ENCODE measurements around the gene PIK3R1. TPM values are rescaled to one million over a fixed set of nuclear protein-coding genes. Genes with fewer than 3 reads are reported as not detected.

The PIK3R1 gene
- 43.3 and 46.2 TPM in 2 replicates for total RNA-seq

DNA sequence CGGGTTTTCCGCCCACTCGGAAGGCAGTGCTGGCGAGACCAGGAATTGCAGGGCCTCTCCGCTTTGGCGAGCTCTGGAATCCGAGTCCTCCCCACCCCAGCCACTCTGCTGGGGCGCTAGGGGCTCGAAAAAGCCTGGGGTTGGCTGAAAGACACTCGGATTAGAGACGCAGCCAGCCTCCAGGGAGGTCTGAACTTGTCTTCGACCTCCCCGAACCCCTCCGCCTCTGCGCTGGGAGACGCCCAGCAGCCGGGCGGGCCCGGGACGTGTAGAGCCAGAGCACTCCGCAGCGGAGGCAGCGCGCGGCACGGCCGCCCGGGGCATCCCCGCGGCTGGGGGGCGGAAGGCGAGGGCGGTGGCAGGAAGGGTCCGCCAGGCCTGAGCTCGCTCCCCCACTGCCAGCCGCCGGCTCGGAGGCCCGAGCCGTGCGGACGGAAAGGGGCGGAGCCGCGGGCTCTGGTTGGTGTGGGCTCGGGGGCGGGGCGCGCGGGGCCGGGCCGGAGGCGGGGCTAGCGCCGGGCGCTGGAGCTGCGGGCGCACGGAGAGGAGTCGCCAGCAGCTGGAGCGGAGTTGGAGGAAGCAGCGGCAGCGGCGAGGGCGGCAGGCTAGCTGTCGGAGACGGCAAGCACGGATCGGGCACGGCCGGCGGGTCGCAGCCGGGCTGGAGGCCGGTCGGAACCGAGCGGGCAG lies at the start of gene PIK3R1:
PIK3R1 (plus strand) TSS at position 549 of the 690 bp plus-strand sequence. CDS start 10,920 bp downstream, outside the sequence.
- intact Hi-C loops (cut with micrococcal nuclease): loop anchor here (1.0 to 5.0 kb wide), 8 partner anchors 24 to 1048 kb away; a partner anchor contains a TSS
- peak within 1 kb of the TSS; percentile 93 for H3K27ac Mint-ChIP-seq

DNA sequence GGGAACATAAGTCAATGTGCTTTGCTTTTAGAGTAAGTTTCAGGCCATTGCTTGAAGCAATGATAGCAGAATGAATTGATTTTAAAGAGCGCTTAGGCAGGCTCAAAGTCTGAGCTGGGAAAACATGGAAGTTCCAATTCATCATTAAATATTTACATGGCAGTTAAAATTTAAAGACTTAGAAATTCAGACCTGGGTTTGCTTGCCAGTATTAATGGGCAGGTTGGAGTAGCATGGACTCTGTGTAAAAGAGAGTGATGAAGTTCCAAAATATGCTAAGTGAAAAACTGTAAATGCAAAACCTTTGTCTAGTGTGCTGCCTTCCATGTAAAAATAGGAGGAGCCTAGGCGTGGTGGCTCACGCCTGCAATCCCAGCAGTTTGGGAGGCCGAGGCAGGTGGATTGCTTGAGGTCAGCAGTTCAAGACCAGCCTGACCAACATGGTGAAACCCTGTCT lies 48.3 kb upstream of the PIK3R1 start:
- no peak for DNase-seq (ENCODE audit: low spot score)
- Mint-ChIP-seq H3K27me3 (ENCODE audit: insufficient read depth) (peaks cover 10% of the 10 kb centered on the region), H3K4me3 (no peak overlapping the region), H3K4me1 (ENCODE audit: low read depth) (no peaks in the 10 kb centered on the region), H3K9me3 (no peaks in the 10 kb centered on the region), H3K36me3 (ENCODE audit: low read depth) (no peaks in the 10 kb centered on the region), H3K27ac (no peak overlapping the region)
- intact Hi-C loops (cut with micrococcal nuclease): no loop called here

More for the DNA sequence above, at the start of gene PIK3R1:
- Mint-ChIP-seq H3K4me3 (peak within 1 kb of the TSS; percentile 91), H3K4me1 (ENCODE audit: low read depth) (peaks cover 37% of the 10 kb centered on the region), H3K27me3 (ENCODE audit: insufficient read depth) (no peaks in the 10 kb centered on the region), H3K9me3 (peaks cover 19% of the 10 kb centered on the region), H3K36me3 (ENCODE audit: low read depth) (peaks cover 20% of the 10 kb centered on the region)
- DNase-seq (ENCODE audit: low spot score): peak; percentile 88

DNA sequence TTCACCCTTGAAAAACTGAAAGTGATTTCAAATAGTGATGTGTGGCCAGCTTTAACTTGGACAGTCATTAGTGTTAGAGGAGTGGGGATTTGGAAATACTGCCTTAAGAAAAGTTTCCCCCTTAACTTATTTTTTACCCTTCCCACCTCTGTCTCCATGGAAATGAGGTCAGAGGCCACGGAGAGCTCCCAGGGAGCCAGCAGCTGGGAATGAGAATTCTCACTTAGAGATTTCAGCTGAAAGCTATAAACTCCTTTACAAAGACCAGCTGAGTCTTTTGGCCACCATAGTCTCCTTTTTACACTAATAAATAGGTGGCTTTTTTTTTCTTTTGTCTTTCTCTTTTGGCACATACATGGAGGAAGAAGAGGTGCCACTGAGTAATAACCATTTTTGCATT lies 45.7 kb upstream of the PIK3R1 start:
- Mint-ChIP-seq H3K4me3 (no peak overlapping the region), H3K27ac (no peak overlapping the region), H3K27me3 (ENCODE audit: insufficient read depth) (peaks cover 10% of the 10 kb centered on the region), H3K4me1 (ENCODE audit: low read depth) (no peaks in the 10 kb centered on the region), H3K36me3 (ENCODE audit: low read depth) (no peaks in the 10 kb centered on the region), H3K9me3 (no peaks in the 10 kb centered on the region)
- DNase-seq (ENCODE audit: low spot score): no peak
- intact Hi-C loops (cut with micrococcal nuclease): no loop called here

DNA sequence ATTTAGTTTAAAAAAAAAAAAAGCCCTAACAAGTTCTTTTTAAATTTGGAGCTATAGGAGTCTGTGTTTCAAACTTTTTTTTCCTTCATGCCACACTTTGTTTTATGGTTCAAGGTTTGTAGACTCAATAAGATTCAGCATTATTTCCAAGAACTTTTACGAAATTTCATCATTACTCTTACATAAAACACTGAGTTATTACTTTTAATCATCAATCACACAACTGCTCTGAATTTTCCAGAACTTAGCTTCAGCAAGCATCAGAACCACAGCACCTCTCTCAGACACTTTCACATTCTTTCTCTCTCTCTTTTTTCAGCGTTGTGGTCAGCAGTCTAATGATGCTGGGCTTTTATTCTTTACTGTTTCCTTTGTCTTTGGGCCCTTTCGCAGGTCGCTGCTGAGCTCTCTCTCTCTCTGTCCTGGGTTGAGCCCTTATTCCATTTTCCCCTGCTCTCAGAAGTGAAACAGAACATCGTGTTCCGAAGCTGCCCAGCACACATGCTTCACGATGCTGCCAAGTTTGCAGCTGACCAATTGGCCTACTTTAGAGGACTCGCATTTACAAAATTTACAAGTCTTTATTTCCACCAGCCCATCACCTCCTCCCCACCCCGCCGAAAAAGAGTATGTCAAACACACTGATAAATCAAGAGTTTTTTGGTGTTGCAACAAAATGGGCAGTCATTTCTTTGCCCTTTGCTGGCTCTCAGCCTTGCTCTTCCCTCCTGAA lies 44.6 kb upstream of the PIK3R1 start:
- H3K9me3 Mint-ChIP-seq: no peaks in the 10 kb centered on the region
- no peak for DNase-seq (ENCODE audit: low spot score)
- H3K4me1 Mint-ChIP-seq (ENCODE audit: low read depth): no peaks in the 10 kb centered on the region
- H3K27me3 Mint-ChIP-seq (ENCODE audit: insufficient read depth): peaks cover 10% of the 10 kb centered on the region
- intact Hi-C loops (cut with micrococcal nuclease): no loop called here
- H3K36me3 Mint-ChIP-seq (ENCODE audit: low read depth): no peaks in the 10 kb centered on the region
- no peak overlapping the region for H3K27ac Mint-ChIP-seq
- H3K4me3 Mint-ChIP-seq: no peak overlapping the region

DNA sequence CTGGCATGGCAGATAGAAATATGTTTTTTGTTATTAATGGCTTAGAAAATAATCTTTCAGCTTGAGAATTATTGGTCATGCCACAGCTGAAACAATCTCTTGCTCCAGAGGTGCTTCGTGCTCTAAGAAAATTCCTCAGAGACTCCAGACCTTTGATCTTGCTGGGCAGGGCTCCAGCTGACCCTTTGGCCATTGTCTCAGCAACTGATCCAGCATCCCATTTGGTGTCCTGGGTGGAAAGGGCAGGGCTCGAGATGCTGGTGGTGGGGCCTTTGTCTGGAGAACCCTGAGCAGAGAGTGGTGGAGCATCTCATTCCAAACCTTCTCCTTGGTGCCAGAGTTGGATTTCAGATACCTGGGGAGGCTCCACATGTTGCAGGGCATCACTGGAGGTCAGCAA lies 43.2 kb upstream of the PIK3R1 start:
- Mint-ChIP-seq H3K9me3 (no peaks in the 10 kb centered on the region), H3K4me1 (ENCODE audit: low read depth) (no peaks in the 10 kb centered on the region), H3K27me3 (ENCODE audit: insufficient read depth) (peaks cover 6% of the 10 kb centered on the region), H3K36me3 (ENCODE audit: low read depth) (no peaks in the 10 kb centered on the region), H3K4me3 (no peak overlapping the region), H3K27ac (no peak overlapping the region)
- intact Hi-C loops (cut with micrococcal nuclease): no loop called here
- no peak for DNase-seq (ENCODE audit: low spot score)

DNA sequence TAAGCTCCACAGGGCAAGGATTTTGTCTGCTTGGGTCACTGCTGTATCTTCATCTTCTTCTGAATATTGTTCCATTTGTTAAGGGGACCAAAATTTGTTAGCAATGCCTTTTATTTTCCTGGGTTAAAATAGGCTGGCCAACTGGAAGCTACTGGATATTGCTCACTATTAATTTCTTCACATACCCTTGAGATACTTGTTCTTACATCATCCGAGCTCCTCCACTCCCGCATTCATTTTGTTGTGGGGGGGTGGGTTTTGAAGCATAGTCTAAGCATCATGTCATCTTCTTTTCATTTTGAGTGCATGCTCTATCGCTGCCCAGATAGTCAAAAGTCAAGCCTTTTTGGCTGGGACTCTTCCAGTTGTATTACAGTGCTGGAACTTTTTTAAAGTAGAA lies 42.5 kb upstream of the PIK3R1 start:
- H3K27me3 Mint-ChIP-seq (ENCODE audit: insufficient read depth): peaks cover 6% of the 10 kb centered on the region
- H3K27ac Mint-ChIP-seq: no peak overlapping the region
- H3K9me3 Mint-ChIP-seq: no peaks in the 10 kb centered on the region
- no peak for DNase-seq (ENCODE audit: low spot score)
- no peaks in the 10 kb centered on the region for H3K36me3 Mint-ChIP-seq (ENCODE audit: low read depth)
- H3K4me3 Mint-ChIP-seq: no peak overlapping the region
- H3K4me1 Mint-ChIP-seq (ENCODE audit: low read depth): no peaks in the 10 kb centered on the region
- intact Hi-C loops (cut with micrococcal nuclease): no loop called here

DNA sequence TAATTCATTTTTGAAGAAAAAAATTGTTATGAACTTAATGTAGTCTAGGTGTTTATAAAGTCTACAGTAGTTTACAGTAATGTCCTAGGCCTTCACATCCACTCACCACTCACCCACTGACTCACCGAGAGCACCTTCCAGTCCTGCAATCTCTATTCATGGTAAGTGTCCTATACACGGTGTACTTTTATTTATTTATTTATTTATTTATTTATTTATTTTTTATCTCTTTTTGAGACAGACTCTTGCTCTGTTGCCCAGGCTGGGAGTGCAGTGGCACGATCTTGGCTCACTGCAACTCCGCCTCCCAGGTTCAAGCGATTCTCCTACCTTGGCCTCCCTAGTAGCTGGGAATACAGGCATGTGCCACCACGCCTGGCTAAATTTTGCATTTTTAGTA lies 39.3 kb upstream of the PIK3R1 start:
- Mint-ChIP-seq H3K4me3 (no peak overlapping the region), H3K36me3 (ENCODE audit: low read depth) (no peaks in the 10 kb centered on the region), H3K9me3 (no peaks in the 10 kb centered on the region), H3K4me1 (ENCODE audit: low read depth) (no peaks in the 10 kb centered on the region), H3K27me3 (ENCODE audit: insufficient read depth) (peaks cover 2% of the 10 kb centered on the region), H3K27ac (no peak overlapping the region)
- intact Hi-C loops (cut with micrococcal nuclease): no loop called here
- DNase-seq (ENCODE audit: low spot score): no peak

DNA sequence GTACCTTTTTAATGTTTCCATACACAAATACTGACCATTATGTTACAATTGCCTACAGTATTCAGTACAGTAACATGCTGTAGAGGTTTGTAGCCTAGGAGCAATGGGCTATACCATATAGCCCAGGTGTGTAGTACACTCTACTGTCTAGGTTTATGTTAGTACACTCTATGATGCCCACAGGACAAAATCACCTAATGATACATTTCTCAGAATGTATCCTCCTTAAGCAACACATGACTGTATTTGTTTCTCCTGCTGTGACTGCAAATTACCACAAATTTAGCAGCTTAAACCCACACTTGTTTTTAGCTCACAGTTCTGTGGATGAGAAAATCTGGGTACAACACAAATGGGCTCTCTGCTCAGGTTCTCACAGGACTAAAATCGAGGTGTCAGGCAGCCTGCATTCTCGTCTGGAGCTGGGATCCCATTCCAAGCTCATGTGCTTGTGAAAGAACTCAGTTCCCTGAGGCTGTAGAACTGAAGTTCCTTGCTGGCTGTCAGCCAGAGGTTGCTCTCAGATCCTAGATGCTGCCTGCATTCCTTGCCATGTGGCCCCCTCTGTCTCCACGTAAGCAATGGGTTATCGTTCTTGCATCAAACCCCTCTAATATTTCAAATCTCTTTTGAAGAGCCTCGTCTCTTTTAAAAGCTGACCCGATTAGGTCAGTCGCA lies 38.6 kb upstream of the PIK3R1 start:
- H3K27ac Mint-ChIP-seq: no peak overlapping the region
- intact Hi-C loops (cut with micrococcal nuclease): no loop called here
- no peak for DNase-seq (ENCODE audit: low spot score)
- no peaks in the 10 kb centered on the region for H3K27me3 Mint-ChIP-seq (ENCODE audit: insufficient read depth)
- no peaks in the 10 kb centered on the region for H3K9me3 Mint-ChIP-seq
- H3K36me3 Mint-ChIP-seq (ENCODE audit: low read depth): no peaks in the 10 kb centered on the region
- no peaks in the 10 kb centered on the region for H3K4me1 Mint-ChIP-seq (ENCODE audit: low read depth)
- H3K4me3 Mint-ChIP-seq: no peak overlapping the region

DNA sequence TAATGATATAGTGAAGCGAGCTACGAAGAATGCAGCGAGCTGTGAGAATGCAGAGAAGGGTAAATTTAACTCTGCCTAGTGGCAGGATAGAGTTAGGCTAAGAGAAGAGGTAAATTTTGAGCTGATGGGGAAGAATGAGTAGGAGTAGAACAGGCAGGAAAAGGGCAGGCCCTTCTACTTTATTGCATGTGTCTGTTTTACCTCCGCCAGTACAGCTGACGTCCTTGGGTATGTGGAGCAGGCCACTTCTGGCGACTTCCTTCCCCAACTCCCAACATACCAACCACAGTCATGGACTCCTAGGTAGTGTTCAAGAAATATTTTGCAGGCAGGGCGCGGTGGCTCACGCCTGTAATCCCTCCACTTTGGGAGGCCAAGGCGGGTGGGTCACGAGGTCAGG lies 37.9 kb upstream of the PIK3R1 start:
- Mint-ChIP-seq H3K4me3 (no peak overlapping the region), H3K9me3 (no peaks in the 10 kb centered on the region), H3K27ac (no peak overlapping the region), H3K36me3 (ENCODE audit: low read depth) (no peaks in the 10 kb centered on the region), H3K27me3 (ENCODE audit: insufficient read depth) (no peaks in the 10 kb centered on the region), H3K4me1 (ENCODE audit: low read depth) (no peaks in the 10 kb centered on the region)
- intact Hi-C loops (cut with micrococcal nuclease): no loop called here
- no peak for DNase-seq (ENCODE audit: low spot score)

DNA sequence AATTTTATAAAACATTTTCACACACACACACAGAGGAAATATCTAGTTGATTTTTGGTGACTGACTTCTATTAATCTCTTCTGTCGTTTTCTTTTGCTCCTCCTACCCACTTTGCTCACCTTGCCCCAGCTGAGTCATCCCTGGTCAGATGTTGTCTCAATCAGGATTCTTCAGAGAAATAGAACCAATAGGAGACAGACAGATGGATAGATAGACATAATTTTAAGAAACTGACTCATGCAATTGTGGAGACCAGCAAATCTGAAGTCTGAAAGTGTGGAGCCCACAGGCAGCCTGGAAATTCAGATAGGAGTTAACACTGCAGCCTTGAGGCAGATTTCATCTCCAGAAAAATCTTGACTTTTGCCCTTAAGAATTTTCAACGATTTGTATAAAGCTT lies 37.0 kb upstream of the PIK3R1 start:
- Mint-ChIP-seq H3K9me3 (no peaks in the 10 kb centered on the region), H3K4me1 (ENCODE audit: low read depth) (no peaks in the 10 kb centered on the region), H3K27ac (no peak overlapping the region), H3K4me3 (no peak overlapping the region), H3K27me3 (ENCODE audit: insufficient read depth) (no peaks in the 10 kb centered on the region), H3K36me3 (ENCODE audit: low read depth) (no peaks in the 10 kb centered on the region)
- DNase-seq (ENCODE audit: low spot score): no peak
- intact Hi-C loops (cut with micrococcal nuclease): no loop called here

DNA sequence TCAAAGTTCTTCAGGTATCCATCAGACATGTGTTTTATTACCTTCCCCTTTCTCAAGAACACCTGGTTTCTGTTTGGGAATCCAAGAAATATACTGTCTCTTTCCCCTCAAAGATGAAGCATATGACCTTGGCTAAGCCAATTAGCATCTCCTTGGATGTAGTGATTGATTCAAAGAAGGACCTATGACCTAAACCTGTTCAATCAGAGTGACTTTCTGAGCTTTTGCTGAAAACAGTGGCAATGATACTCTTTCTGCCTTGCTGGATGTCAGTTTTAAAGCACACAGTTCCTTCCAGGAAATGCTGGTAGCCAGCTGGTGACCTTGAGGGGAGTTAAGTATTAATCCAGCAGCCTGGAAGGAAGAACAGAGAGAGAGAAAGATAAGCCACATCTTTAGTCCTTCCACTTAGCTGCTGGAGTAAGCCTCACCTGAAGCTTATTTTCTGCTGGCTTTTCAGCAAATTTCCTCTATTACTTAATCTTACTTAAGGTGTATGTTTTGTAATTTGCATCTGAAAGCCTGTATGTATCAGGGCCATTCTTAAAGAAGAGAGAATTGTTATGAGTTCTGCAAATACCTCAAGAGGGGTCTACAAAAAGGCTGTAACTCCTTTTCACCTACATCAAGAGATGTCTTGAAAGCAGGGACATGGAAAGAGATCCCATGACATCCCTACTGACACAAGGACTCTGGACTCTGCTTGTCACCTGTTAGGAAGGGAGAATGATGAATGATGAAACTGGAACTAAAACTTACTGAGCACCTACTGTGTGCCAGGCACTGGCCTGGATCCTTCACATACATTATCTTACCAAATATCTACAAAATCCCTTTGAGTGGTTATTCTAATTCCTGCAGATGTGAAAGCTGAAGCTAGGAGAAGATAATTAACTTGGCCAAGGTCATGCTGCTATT lies 35.2 kb upstream of the PIK3R1 start:
- H3K36me3 Mint-ChIP-seq (ENCODE audit: low read depth): no peaks in the 10 kb centered on the region
- H3K4me1 Mint-ChIP-seq (ENCODE audit: low read depth): no peaks in the 10 kb centered on the region
- H3K27me3 Mint-ChIP-seq (ENCODE audit: insufficient read depth): no peaks in the 10 kb centered on the region
- no peaks in the 10 kb centered on the region for H3K9me3 Mint-ChIP-seq
- no peak overlapping the region for H3K27ac Mint-ChIP-seq
- no peak overlapping the region for H3K4me3 Mint-ChIP-seq
- intact Hi-C loops (cut with micrococcal nuclease): no loop called here
- no peak for DNase-seq (ENCODE audit: low spot score)

DNA sequence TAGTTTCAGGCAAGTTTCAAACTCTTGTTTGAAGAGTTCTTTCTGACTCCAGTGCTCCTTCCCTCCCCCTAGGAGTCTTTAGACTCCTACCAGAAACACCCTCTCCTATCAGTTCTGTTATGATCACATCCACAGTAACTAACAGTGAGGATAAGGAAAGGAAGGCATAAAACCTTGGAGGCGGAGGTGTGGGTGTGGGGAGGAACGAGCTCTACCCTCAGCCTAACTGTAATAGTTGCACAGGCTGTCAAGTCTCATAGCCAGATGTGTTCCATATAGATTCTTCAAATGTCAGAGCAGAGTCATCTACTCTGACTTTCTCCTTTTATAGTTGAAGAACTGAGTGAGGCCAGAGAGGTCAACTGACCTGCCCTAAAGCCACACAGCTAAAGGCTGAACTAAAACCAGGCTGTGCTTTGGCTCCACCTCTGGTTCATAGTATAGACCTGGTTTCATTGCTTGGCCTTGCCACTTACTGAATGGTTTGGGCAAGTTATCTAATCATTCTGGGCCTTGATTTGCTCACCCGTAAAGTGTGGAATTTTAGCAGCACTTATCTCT lies 34.4 kb upstream of the PIK3R1 start:
- Mint-ChIP-seq H3K4me3 (no peak overlapping the region), H3K36me3 (ENCODE audit: low read depth) (no peaks in the 10 kb centered on the region), H3K4me1 (ENCODE audit: low read depth) (no peaks in the 10 kb centered on the region), H3K9me3 (no peaks in the 10 kb centered on the region), H3K27ac (no peak overlapping the region), H3K27me3 (ENCODE audit: insufficient read depth) (no peaks in the 10 kb centered on the region)
- intact Hi-C loops (cut with micrococcal nuclease): no loop called here
- DNase-seq (ENCODE audit: low spot score): no peak
